Liver (tissue), 9 donors: Measurements from ENCODE around the gene HIPK2. TPM values are rescaled to one million over a fixed set of nuclear protein-coding genes. Genes with fewer than 3 reads are reported as not detected.

Source experiments
- DNase-seq: peaks from one replicate; pipeline ENCODE4 v3.0.0-alpha.2; 2017; ENCODE audit warnings: low spot score
- H3K27ac ChIP-seq, 2 donors: one replicate each; pipeline ENCODE4 v1.7.0; 2013; ENCODE audit warnings: inconsistent platforms in 2 of 2, low read length in 2 of 2, control low read depth in 1 of 2, low read depth in 1 of 2, mild to moderate bottlenecking in 1 of 2
- H3K27me3 ChIP-seq, 4 donors: one replicate each; pipeline versions ENCODE4 v1.6.1 to v1.7.0; 2013; ENCODE audit warnings: low read length in 3 of 4, inconsistent platforms in 1 of 4, mild to moderate bottlenecking in 1 of 4, moderate library complexity in 1 of 4; ENCODE audit not compliant: control insufficient read depth in 4 of 4, insufficient read depth in 4 of 4
- H3K36me3 ChIP-seq, 4 donors: one replicate each; pipeline versions ENCODE4 v1.6.1 to v1.7.0; 2013; ENCODE audit warnings: low read length in 3 of 4, mild to moderate bottlenecking in 3 of 4, low read depth in 1 of 4, moderate library complexity in 1 of 4; ENCODE audit not compliant: control insufficient read depth in 4 of 4, insufficient read depth in 3 of 4
- H3K4me1 ChIP-seq, 4 donors: one replicate each; pipeline versions ENCODE4 v1.6.1 to v1.7.0; 2013; ENCODE audit warnings: low read length in 3 of 4, mild to moderate bottlenecking in 3 of 4, moderate library complexity in 1 of 4; ENCODE audit not compliant: control insufficient read depth in 4 of 4, insufficient read depth in 4 of 4
- H3K4me3 ChIP-seq, 3 donors: one replicate each; pipeline versions ENCODE4 v1.6.1 to v1.7.0; 2013; ENCODE audit warnings: low read length in 3 of 3, control low read depth in 1 of 3, low read depth in 1 of 3, mild to moderate bottlenecking in 1 of 3
- H3K9ac ChIP-seq, 2 donors: one replicate each; pipeline ENCODE4 v1.7.0; 2013; ENCODE audit warnings: low read length in 2 of 2, mild to moderate bottlenecking in 2 of 2, moderate library complexity in 2 of 2, control low read depth in 1 of 2, low read depth in 1 of 2
- H3K9me3 ChIP-seq, 4 donors: one replicate each; pipeline versions ENCODE4 v1.6.1 to v1.7.0; 2013; ENCODE audit warnings: low read length in 3 of 4; ENCODE audit not compliant: control insufficient read depth in 4 of 4
- FOXA2 ChIP-seq: IDR thresholded peaks from 2 replicates; pipeline ENCODE4 v1.6.1; 2016; ENCODE audit warnings: antibody characterized with exemption
- MAX ChIP-seq: IDR thresholded peaks from 2 replicates; pipeline ENCODE4 v1.6.1; 2016; ENCODE audit warnings: antibody characterized with exemption
- NR2F2 ChIP-seq: IDR thresholded peaks from 2 replicates; pipeline ENCODE4 v1.6.1; 2016; ENCODE audit warnings: antibody characterized with exemption
- RAD21 ChIP-seq, 2 donors: IDR thresholded peaks; 2 replicates each; pipeline ENCODE4 v1.6.1; 2016; ENCODE audit warnings: antibody characterized with exemption in 2 of 2, mild to moderate bottlenecking in 2 of 2
- REST ChIP-seq: IDR thresholded peaks from 2 replicates; pipeline ENCODE4 v1.6.1; 2016; ENCODE audit warnings: antibody characterized with exemption, mild to moderate bottlenecking
- RXRA ChIP-seq, 2 donors: IDR thresholded peaks; 2 replicates each; pipeline ENCODE4 v1.6.1; 2017 to 2018; ENCODE audit warnings: antibody characterized with exemption in 2 of 2, mild to moderate bottlenecking in 1 of 2
- SP1 ChIP-seq: IDR thresholded peaks from 2 replicates; pipeline ENCODE4 v1.6.1; 2018; ENCODE audit warnings: antibody characterized with exemption, mild to moderate bottlenecking
- YY1 ChIP-seq: IDR thresholded peaks from 2 replicates; pipeline ENCODE4 v1.6.1; 2016; ENCODE audit warnings: antibody characterized with exemption, mild to moderate bottlenecking
- ZBTB33 ChIP-seq: IDR thresholded peaks from 2 replicates; pipeline ENCODE4 v1.6.1; 2016; ENCODE audit warnings: antibody characterized with exemption
- WGBS: extraction: QIAGEN DNeasy Blood & Tissue Kit; methylation state at CpG from one replicate; pipeline ENCODE4 v1.1.7; 2013; 5-methylcytosine and 5-hydroxymethylcytosine counted together
- polyA plus RNA-seq, 2 donors: library from polyadenylated mRNA; stranded (reverse) in 1 of 2; unstranded in 1 of 2; fragments of 200-250 nt in 1 of 2; fragments of >200 nt in 1 of 2; fragmentation: Nextera tagmentation in 1 of 2; extraction: Ambion mirVana in 1 of 2; gene quantifications; one replicate each; pipeline versions ENCODE4 v1.2.1 to v1.2.3, GENCODE V29; 2013 to 2015
- total RNA-seq, 2 donors: library from RNA; depleted of rRNA; stranded (reverse); fragments of >200 nt; gene quantifications; one replicate each; pipeline ENCODE4 v1.2.3, GENCODE V29; 2014
- donor health status: healthy.
- donor health status: healthy.
- donor health status: healthy.
- donor health status: healthy.
- donor health status: healthy.

HIPK2 gene
- total and polyA plus RNA-seq, 4 donors: 13.1 to 48.8 (median 16.6) TPM

GRCh38 chr7:139568813-139569490, 208.8 kb downstream of the HIPK2 start:
- WGBS: 96% methylated on average over 12 of the region's 12 CpGs
- H3K27me3 ChIP-seq: no peaks in the 10 kb centered on the region
- no peak overlapping the region for H3K4me3 ChIP-seq
- TF ChIP-seq RXRA (IDR thresholded peaks at IDR 0.05): no peak
- TF ChIP-seq SP1: no peak
- TF ChIP-seq MAX: no peak
- no peak for TF ChIP-seq RAD21 (IDR thresholded peaks at IDR 0.05)
- no peak for TF ChIP-seq FOXA2
- no peaks in the 10 kb centered on the region for H3K9me3 ChIP-seq
- H3K27ac ChIP-seq: no peak overlapping the region
- DNase-seq: no peak
- H3K36me3 ChIP-seq: peaks cover 13 to 38% (median 16%) of the 10 kb centered on the region in 4 donors
- no peak overlapping the region for H3K9ac ChIP-seq
- no peaks in the 10 kb centered on the region for H3K4me1 ChIP-seq

- Histone ChIP-seq H3K27ac (no peak overlapping the region), H3K4me3 (no peak overlapping the region), H3K4me1 (no peaks in the 10 kb centered on the region), H3K36me3 (peaks cover 9 to 32% (median 14%) of the 10 kb centered on the region in 4 donors), H3K27me3 (no peaks in the 10 kb centered on the region), H3K9ac (no peak overlapping the region), H3K9me3 (no peaks in the 10 kb centered on the region)
- TF ChIP-seq REST: no peak
- 89% methylated on average over 6 of the region's 6 CpGs for WGBS
- DNase-seq: no peak
Measured at GRCh38 chr7:139568346-139568675, 209.5 kb downstream of the HIPK2 start.

- H3K4me3 ChIP-seq: no peak overlapping the region
- no peaks in the 10 kb centered on the region for H3K9me3 ChIP-seq
- TF ChIP-seq NR2F2 (no peak), ZBTB33 (no peak), RXRA (IDR thresholded peaks at IDR 0.05) (no peak), YY1 (no peak)
- WGBS: 86% methylated on average over 14 of the region's 14 CpGs
- no peak for DNase-seq
- H3K27me3 ChIP-seq: no peaks in the 10 kb centered on the region
- no peak overlapping the region for H3K9ac ChIP-seq
- no peaks in the 10 kb centered on the region for H3K4me1 ChIP-seq
- H3K36me3 ChIP-seq: peaks cover 8 to 27% (median 9%) of the 10 kb centered on the region in 4 donors
- no peak overlapping the region for H3K27ac ChIP-seq
Measured at GRCh38 chr7:139567647-139568345, 210.0 kb downstream of the HIPK2 start.
